ENCODE results near the gene CYP4F2.
"Not testable (repeated sequence)": the region's sequence is repeated elsewhere in the genome, so short reads cannot be mapped to it uniquely, and the experiment has no call there.

CYP4F2 gene

DNA sequence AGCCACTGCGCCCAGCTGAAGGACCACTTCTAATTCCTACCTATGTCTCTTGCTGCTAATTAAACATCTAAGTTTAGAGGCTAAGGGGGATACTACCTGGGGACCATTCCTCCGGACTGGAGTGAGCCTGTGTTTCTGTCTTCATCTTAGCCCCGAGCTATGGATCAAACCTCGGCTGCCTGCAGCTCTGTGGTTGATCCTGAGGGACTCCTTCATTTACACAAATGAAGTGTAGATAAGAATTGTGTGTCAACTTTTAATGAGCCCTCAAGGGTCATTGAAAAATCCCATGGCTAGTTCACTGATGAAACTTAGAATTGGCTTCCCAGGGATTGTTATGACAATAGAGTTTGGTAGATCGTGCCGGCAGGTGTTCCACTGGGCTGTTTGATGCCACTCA lies 51.0 kb downstream of the CYP4F2 start:
- DNase-seq (ENCODE audit: low read depth) = no peak

DNA sequence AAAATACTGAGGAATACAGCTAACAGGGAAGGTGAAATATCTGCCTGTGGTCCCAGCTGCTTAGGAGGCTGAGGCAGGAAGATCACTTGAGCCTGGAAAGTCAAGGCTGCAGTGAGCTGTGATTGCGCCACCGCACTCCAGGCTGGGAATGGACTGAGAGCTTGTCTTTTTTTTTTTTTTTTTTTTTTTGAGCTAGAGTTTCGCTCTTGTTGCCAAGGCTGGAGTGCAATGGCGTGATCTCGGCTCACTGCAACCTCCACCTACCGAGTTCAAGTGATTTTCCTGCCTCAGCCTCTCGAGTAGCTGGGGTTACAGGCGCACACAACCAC lies 54.0 kb downstream of the CYP4F2 start:
- DNase-seq (ENCODE audit: low read depth) = not testable (repeated sequence)

DNA sequence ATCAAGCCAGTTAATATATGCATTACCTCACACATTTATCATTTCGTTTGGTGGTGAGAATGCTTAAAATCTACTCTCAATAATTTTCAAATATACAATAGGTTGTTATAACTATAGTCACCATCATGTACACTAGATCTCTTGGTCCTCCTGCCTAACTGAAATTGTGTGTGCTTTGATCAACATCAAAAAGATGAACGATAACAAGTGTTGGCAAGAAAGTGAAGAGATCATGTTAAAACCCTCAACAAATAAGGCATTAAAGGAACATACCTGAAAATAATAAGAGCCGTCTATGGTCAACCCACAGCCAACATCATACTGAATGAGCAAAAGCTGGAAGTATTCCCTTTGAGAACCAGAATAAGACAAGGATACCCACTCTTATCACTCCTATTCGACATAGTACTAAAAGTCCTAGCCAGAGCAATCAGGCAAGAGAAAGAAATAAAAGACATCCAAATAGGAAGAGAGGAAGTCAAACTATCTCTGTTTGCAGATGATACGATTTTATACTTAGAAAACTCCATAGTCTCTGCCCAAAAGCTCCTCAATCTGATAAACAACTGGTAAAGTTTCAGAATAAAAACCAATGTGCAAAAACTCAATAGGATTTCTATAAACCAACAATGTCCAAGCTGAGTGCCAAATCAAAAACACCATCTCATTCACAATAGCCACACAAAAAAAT lies 54.5 kb downstream of the CYP4F2 start:
- DNase-seq (ENCODE audit: low read depth) = no peak

DNA sequence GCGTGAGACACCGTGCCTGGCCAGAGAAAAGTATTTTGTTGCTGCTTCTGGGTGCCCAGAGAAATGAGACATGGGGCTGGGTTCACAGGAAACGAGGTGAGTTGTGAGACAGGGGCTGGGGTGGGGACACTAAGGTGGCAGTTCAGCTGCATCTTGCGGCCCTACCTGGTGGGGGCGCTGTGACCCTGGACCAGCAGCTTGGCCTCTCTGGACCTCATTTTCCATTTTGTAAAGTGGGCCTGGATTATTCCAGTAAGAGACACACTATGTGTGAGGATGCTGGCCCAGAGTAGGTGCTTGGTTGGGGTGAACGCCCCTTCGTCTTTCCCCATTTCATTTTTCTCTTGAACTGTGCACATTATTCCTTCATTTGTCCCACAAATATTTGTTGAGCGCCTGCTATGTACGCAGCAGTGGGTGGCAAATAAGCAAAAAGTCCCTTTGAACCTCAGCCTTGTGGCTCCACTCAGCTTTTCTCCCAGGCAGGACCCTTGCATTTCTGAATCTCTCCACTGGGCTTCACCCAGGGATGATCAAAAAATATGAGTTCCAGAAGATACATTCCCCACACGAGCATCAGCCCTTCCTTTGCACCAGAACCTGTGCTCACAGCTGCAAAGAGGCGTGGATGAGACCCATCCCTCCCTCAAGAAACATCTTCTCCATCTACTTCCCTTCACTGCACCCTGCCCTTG lies 55.9 kb downstream of the CYP4F2 start:
- DNase-seq (ENCODE audit: low read depth) = no peak

DNA sequence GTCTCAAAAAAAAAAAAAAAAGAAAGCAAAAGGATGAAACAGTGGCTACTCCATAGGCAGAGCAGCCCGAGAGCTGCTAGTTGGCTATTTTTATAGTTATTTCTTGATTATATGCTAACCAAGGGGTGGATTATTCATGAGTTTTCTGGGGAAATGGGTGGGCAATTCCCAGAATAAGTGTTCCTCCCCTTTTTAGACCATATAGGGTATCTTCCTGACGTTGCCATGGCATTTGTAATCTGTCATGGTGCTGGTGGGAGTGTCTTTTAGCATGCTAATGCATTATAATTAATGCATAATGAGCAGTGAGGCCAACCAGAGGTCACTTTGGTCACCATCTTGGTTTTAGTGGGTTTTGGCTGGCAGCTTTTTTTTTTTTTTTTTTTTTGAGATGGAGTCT lies 57.0 kb downstream of the CYP4F2 start:
- no peak for DNase-seq (ENCODE audit: low read depth)

DNA sequence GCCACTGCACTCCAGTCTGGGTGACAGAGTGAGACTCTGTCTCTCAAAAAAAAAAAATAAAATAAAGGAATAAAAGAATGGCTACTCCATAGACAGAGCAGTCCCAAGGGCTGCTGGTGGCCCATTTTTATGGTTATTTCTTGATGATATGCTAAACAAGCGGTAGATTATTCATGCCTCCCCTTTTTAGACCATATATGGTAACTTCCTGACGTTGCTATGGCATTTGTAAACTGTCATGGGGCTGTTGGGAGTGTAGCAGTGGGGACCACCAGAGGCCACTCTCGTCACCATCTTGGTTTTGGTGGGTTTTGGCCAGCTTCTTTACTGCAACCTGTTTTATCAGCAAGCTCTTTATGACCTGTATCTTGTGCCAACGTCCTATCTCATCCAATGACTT lies 58.0 kb downstream of the CYP4F2 start:
- not testable (repeated sequence) for DNase-seq (ENCODE audit: low read depth)

DNA sequence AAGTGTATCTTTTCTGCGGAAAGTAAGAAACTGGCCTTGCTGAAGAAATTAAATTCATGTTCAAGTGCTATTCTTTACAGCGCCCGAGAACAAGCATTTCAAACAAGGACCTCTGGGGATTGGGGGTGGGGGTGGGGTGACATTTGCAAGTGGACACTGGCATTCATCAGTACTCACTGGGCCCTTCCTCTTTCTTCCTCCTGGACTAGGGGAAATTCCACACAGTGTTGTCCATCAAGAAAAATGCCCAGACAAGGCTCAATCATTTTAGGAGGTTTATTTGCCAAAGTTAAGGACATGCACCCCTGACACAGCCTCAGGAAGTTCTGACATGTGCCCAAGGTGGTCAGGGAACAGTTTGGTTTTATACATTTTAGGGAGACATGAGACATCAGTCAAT lies 59.5 kb downstream of the CYP4F2 start:
- no peak for DNase-seq (ENCODE audit: low read depth)

DNA sequence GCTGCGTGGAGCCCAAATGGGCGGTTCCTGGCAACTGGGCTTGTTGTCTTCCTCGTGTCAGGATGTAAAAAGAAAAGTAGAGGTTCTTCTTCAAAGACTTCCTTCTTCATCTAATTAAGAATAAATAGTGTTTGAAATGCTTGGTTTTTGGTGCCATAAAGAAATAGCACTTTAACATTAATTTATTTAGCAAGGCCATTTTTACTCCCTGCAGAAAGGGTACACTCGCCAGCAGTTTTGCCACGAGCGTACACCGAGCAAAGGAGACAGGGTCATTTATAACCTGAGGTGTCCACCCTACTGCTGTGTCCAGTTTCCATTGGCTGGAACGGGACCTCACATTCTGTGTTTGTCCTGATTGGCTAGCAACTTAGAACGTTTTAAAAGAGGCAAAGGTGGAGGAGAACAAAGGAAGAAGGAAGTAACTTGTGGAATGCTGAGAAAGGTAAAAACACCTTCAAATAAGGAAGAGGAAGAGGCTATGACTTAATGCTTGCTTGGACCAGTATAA lies 60.6 kb downstream of the CYP4F2 start:
- no peak for DNase-seq (ENCODE audit: low read depth)

DNA sequence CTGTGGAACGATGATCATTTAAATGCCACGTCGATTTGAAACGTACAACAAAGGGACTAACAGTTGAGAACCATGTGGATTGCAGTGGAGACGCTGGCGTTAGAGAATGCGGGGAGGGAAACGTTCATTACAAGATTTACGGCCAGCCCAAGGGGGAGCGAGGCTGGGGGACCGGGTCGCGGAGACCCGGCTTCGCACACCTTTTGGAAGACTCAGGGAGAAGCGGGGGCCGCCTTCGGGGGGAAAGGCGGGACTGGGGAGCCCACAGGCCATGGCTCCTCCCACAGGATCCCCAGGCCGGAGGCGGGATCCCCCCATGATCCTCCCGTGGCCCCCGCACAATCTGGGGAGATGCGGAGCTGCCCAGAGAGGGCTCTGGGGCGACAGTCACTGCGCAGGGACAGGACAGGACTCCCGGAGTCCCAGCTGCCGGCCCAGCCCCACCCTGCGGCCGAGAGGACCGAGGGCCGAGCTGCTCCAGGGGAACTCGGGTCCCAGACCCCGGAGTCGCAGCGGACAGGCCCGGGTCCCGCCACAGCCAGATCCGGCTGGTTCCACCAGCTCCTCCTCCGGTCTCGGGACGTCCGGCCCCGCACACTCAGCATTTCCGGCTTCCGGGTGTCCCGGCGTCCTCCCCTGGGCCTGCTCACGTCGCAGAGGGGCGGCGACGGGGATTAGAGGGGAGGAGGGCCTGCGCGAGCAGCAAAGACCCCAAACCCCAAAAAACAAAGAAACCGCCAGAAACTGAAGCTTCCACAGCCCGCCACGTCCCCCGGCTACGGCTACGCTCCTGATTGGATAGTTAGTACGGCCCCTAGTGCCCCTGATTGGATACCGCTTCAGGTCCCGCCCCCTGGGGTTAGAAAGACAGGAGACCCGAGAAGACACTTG lies 61.3 kb downstream of the CYP4F2 start:
- peak; percentile 93 for DNase-seq (ENCODE audit: low read depth)

DNA sequence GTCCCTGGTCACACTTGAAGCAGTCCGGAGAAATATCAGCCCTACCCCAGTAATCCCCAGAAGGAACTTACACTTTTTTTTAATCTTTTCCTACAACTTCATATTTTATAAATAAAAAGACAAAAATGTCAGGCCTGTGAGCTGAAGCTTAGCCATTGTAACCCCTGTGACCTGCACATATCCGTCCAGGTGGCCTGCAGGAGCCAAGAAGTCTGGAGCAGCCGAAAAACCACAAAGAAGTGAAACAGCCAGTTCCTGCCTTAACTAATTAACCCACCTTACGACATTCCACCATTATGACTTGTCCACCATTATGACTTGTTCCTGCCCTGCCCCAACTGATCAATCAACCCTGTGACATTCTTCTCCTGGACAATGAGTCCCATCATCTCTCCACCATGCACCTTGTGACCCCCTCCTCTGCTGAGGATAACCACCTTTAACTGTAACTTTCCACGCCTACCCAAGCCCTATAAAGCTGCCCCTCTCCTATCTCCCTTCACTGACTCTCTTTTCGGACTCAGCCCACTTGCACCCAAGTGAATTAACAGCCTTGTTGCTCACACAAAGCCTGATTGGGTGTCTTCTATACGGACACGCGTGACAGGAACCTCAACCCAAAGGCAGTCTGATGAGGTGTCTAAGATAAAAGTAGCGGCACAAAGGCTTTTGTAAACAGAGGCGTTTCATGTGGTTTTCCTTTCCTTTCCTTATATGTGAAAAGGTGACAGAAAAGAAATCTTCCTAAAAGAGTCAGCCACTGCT lies 62.1 kb downstream of the CYP4F2 start:
- DNase-seq (ENCODE audit: low read depth) = peak; percentile 16

DNA sequence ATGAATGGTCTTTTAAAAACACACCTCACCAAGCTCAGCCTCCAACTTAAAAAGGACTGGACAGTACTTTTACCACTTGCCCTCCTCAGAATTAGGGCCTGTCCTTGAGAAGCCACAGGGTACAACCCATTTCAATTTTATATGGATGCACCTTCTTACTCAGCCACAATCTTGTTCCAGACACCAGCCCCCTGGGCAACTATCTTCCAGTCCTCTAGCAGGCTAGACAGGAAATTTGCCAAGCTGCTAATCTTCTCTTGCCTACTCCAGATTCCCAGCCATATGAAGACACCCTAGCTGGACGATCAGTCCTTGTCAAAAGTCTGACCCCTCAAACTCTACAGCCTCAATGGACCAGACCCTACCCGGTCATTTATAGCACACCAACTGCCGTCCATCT lies 63.6 kb downstream of the CYP4F2 start:
- DNase-seq (ENCODE audit: low read depth) = not testable (repeated sequence)

DNA sequence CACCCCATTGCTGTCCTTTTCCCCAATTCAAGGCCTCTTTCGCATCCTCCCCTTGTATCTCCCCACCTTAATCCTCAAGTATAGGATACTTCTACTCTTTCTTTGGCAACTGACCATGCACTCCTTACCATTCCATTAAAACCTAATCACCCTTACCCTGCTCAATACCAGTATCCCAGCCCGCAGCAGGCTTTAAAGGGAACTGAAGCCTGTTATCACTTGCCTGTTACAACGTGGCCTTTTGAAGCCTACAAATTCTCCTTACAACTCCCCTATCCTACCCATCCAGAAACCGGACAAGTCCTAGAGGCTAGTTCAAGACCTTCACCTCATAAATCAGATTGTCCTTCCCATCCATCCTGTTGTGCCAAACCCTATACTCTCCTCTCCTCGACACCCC lies 66.2 kb downstream of the CYP4F2 start:
- no peak for DNase-seq (ENCODE audit: low read depth)

DNA sequence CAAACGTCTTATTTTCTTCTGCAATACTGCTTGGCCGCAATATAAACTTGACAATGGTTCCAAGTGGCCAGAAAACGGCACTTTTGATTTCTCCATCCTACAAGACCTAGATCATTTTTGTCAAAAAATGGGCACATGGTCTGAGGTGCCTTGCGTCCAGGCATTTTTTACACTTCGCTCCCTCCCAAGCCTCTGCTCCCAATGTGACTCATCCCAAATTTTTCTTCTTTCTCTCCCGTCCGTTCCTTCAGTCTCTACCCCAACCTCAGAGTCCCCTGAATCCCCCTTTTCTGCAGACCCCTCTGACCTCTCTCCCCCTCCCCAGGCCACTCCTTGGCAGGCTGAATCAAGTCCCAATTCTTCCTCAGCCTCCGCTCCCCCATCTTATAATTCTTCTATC lies 68.1 kb downstream of the CYP4F2 start:
- no peak for DNase-seq (ENCODE audit: low read depth)

DNA sequence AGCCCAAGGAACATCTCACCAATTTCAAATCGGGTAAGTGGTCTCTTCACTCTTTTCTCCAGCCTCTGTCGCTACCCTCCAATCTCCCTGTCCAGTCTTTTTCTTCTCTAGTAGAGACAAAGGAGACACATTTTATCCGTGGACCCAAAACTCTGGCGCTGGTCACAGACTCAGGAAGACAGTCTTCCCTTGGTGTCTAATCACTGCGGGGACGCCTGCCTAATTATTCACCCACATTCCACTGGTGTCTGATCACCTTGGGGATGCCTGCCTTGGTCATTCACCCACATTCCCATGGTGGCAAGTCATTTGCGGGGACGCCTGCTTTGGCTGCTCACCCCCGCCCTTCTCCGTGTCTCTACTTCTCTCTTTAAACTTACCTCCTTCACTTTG lies 68.6 kb downstream of the CYP4F2 start:
- DNase-seq (ENCODE audit: low read depth) = no peak

DNA sequence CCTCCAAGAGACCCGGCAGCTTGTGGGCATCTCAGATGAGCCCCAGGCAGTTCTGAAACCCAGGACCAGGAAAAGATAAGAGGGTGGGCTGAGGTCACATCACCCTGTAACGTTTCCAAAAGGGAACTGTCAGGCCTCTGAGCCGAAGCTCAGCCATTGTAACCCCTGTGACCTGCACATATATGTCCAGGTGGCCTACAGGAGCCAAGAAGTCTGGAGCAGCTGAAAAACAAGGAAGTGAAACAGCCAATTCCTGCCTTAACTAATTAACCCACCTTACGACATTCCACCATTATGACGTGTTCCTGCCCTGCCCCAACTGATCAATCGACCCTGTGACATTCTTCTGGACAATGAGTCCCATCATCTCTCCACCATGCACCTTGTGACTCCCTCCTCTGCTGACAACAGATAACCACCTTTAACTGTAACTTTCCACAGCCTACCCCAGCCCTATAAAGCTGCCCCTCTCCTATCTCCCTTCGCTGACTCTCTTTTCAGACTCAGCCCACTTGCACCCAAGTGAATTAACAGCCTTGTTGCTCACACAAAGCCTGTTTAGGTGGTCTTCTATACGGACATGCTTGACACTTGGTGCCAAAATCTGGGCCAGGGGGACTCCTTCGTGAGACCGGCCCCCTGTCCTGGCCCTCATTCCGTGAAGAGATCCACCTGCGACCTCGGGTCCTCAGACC lies 69.1 kb downstream of the CYP4F2 start:
- not testable (repeated sequence) for DNase-seq (ENCODE audit: low read depth)

DNA sequence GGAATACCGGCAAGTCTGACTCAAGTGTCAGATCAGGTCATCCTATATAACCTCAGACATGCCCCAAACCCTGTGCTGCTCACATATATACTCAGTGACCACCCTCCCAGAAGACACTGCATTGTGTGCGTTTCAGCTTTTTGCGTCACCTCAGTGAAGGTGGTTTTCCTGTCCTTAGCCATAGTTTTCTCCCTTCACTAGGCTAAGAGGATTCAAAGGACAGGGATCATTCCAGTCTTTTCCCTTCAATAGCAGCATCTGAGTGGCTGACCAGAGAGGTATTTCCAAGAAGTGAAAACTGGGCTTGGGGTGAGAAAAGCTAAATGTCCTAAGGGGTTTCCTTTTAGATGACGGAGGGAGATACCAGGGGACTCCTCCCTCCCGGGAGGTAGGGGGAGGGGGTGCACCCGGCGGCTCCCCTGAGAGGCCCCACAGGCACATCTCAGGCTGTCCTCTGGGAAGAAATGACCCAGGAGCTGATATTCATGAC lies 69.7 kb downstream of the CYP4F2 start:
- no peak for DNase-seq (ENCODE audit: low read depth)
